GM12878 (cell line): ENCODE measurements around the gene RAMP1.

ENCODE experiments used
- CTCF ChIP-seq, 3 experiments: IDR thresholded peaks in 2 of 3; conservative IDR thresholded peaks in 1 of 3; 2 replicates each; pipeline ENCODE4 v1.5.1; 2011; ENCODE audit warnings: low read depth in 3 of 3, low read length in 3 of 3, mild to moderate bottlenecking in 3 of 3, control low read depth in 2 of 3, moderate library complexity in 2 of 3, inconsistent platforms in 1 of 3, mixed read lengths in 1 of 3; ENCODE audit not compliant: control insufficient read depth in 2 of 3, insufficient read depth in 1 of 3; ENCODE audit errors: extremely low read depth in 1 of 3
- POLR2A ChIP-seq: IDR thresholded peaks from 2 replicates; pipeline ENCODE4 v1.6.1; 2011; ENCODE audit warnings: low read depth, mild to moderate bottlenecking, low read length

GRCh38 chr2:237916296-237916695 is 56.9 kb downstream of the RAMP1 start:
- TF ChIP-seq CTCF (IDR thresholded peaks at IDR 0.05 in 2 of 3, conservative IDR thresholded peaks at IDR 0.05 in 1 of 3; ENCODE audit: control insufficient read depth in 2 of 3, extremely low read depth in 1 of 3, insufficient read depth in 1 of 3, low read depth in 3 of 3, low read length in 3 of 3), result no peak
- TF ChIP-seq POLR2A, result no peak
